RWPE1 (cell line): ENCODE measurements around the gene ARHGDIG.

Experiments used
- CTCF ChIA-PET: fragments of 350-600 bp; sonication (Branson Sonifier 250); formaldehyde crosslinking; extraction: SDS; loops from one replicate; lab custom pipeline; 2021; lab: Yijun Ruan, JAX
- POLR2A ChIA-PET: fragments of 400-600 bp; formaldehyde crosslinking; extraction: SDS; loops from one replicate; lab custom pipeline; 2020; ENCODE audit warnings: antibody characterized with exemption; ENCODE audit not compliant: low non-redundant PET; lab: Yijun Ruan, JAX
- DNase-seq: peaks from one replicate; pipeline ENCODE4 v3.0.0; 2012; ENCODE audit warnings: low spot score
- H3K27ac ChIP-seq: fragments of 450-650 bp; 2 replicates; pipeline ENCODE4 v1.5.1; 2017
- CTCF ChIP-seq: fragments of 450-650 bp; conservative IDR thresholded peaks from 2 replicates; pipeline ENCODE4 v1.5.1; 2017; ENCODE audit warnings: low read depth, mild to moderate bottlenecking

Gene ARHGDIG

GRCh38 chr16:272633-273546, 7.5 kb upstream of the ARHGDIG start:
- ChIA-PET POLR2A (no interaction called here), CTCF (interaction anchor here (0.5 to 2.7 kb wide), 2 partner anchors 44 to 89 kb away, joined by 3 to 9 read pairs; partner anchors contain the start of gene LUC7L)
- no peak for TF ChIP-seq CTCF

GRCh38 chr16:273547-274421, 6.6 kb upstream of the ARHGDIG start:
- DNase-seq, result peak; percentile 46
- CTCF ChIA-PET, result interaction anchor here (0.5 to 2.7 kb wide), 3 partner anchors 32 to 88 kb away, joined by 3 to 9 read pairs (median 4); partner anchors contain the start of gene LUC7L

More at GRCh38 chr16:272633-273546, 7.5 kb upstream of the ARHGDIG start:
- DNase-seq, result no peak
- H3K27ac ChIP-seq, result no peak overlapping the region

GRCh38 chr16:275041-275641, 5.2 kb upstream of the ARHGDIG start:
- ChIA-PET POLR2A (no interaction called here), CTCF (interaction anchor here (2.7 kb wide), 1 partner anchor 87 kb away, joined by 9 read pairs; no protein-coding TSS in a partner anchor)
- TF ChIP-seq CTCF, result no peak
- no peak for DNase-seq
- H3K27ac ChIP-seq, result no peak overlapping the region

More at GRCh38 chr16:273547-274421, 6.6 kb upstream of the ARHGDIG start:
- H3K27ac ChIP-seq, result no peak overlapping the region
- no peak for TF ChIP-seq CTCF
- POLR2A ChIA-PET, result interaction anchor here (0.6 kb wide), 1 partner anchor 39 kb away, joined by 3 read pairs; the partner anchor contains the start of gene FAM234A

- H3K27ac ChIP-seq, result no peak within 1 kb of the TSS
- POLR2A ChIA-PET, result no interaction called here
- TF ChIP-seq CTCF, result no peak
- no peak for DNase-seq
- CTCF ChIA-PET, result no interaction called here
Observed at GRCh38 chr16:275786-276232, 4.6 kb upstream of the ARHGDIG start, which contains the start of gene RGS11. Gene RGS11, minus strand, starts transcription at chr16:275944. Its CDS starts 33 bp downstream, at chr16:275911.

- POLR2A ChIA-PET, result no interaction called here
- CTCF ChIA-PET, result no interaction called here
- H3K27ac ChIP-seq, result no peak overlapping the region
- TF ChIP-seq CTCF, result no peak
- no peak for DNase-seq
Observed at GRCh38 chr16:276426-277077, 3.8 kb upstream of the ARHGDIG start.
